Fibroblast of skin of right quadriceps (primary cell): Measurements from ENCODE around the gene CSGALNACT2.

Source experiments
- DNase-seq: peaks from one replicate; pipeline ENCODE4 v3.0.0-alpha.2; 2013

Gene CSGALNACT2

GRCh38 chr10:43124574-43125273 is 13.5 kb upstream of the CSGALNACT2 start:
- DNase-seq = no peak

GRCh38 chr10:43125274-43125845 is 12.9 kb upstream of the CSGALNACT2 start:
- DNase-seq = no peak

- no peak for DNase-seq
Measured at GRCh38 chr10:43125881-43126731, 12.1 kb upstream of the CSGALNACT2 start.

- no peak for DNase-seq
Measured at GRCh38 chr10:43126759-43127424, 11.4 kb upstream of the CSGALNACT2 start.

GRCh38 chr10:43127442-43127841 is 10.8 kb upstream of the CSGALNACT2 start:
- no peak for DNase-seq

GRCh38 chr10:43128331-43128730 is 9.9 kb upstream of the CSGALNACT2 start:
- no peak for DNase-seq

- peak; percentile 95 for DNase-seq
Measured at GRCh38 chr10:43128958-43129706, 9.1 kb upstream of the CSGALNACT2 start.

GRCh38 chr10:43130770-43131171 is 7.5 kb upstream of the CSGALNACT2 start:
- DNase-seq = no peak

- no peak for DNase-seq
Measured at GRCh38 chr10:43131256-43131655, 7.0 kb upstream of the CSGALNACT2 start.

- DNase-seq = no peak
Measured at GRCh38 chr10:43131906-43132305, 6.3 kb upstream of the CSGALNACT2 start.

GRCh38 chr10:43132867-43133787 is 5.1 kb upstream of the CSGALNACT2 start:
- DNase-seq = no peak

- no peak for DNase-seq
Measured at GRCh38 chr10:43134126-43134905, 3.9 kb upstream of the CSGALNACT2 start.

- DNase-seq = no peak
Measured at GRCh38 chr10:43135064-43135463, 3.2 kb upstream of the CSGALNACT2 start.

- no peak for DNase-seq
Measured at GRCh38 chr10:43135656-43136055, 2.6 kb upstream of the CSGALNACT2 start.

- DNase-seq = no peak
Measured at GRCh38 chr10:43136432-43136831, 1.8 kb upstream of the CSGALNACT2 start.

GRCh38 chr10:43136995-43137716 is 1.1 kb upstream of the CSGALNACT2 start:
- peak; percentile 32 for DNase-seq

- peak; percentile 71 for DNase-seq
Measured at GRCh38 chr10:43137717-43138020, 576 bp upstream of the CSGALNACT2 start.

- peak; percentile 32 for DNase-seq
Measured at GRCh38 chr10:43138757-43139241, 554 bp downstream of the CSGALNACT2 start.

GRCh38 chr10:43141421-43141820 is 3.2 kb downstream of the CSGALNACT2 start:
- DNase-seq = no peak

GRCh38 chr10:43145311-43145710 is 7.1 kb downstream of the CSGALNACT2 start:
- DNase-seq = no peak
